ENCODE results near the gene RASGRF1.
A peak's percentile ranks its signal among the peaks of the same experiment; 100 is the strongest.

RASGRF1 gene

DNA sequence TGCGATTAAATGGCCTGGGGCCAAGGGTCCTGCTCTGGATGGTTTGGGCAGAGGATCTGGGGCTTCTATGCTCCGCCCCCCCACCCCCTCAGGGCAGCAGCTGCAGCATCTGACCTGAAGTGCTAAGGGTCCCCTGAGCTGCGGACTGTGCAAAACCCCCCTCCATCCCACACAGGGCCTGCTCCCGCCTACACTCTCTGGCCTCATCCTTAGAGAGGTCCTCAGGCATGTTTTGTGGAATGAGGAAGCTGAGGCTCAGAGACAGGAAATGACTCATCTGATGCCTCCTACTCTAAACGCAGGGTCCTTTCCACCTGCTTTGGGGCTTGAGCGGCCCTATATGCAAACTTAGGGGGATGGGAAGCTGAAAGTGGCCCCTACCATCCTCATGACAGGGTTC, 86.2 kb downstream of the RASGRF1 start:
- peak overlapping the region; percentile 60 for H3K4me3 ChIP-seq (ENCODE audit: low read depth, low read length)
- TF ChIP-seq POLR2A (IDR thresholded peaks at IDR 0.05; ENCODE audit: extremely low read depth, insufficient read length) (peak; percentile 27), MYC (IDR thresholded peaks at IDR 0.05; ENCODE audit: low read depth, low read length) (peak; percentile 71)
- TF ChIP-seq, protein P1, sequence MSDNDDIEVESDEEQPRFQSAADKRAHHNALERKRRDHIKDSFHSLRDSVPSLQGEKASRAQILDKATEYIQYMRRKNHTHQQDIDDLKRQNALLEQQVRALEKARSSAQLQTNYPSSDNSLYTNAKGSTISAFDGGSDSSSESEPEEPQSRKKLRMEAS (IDR thresholded peaks at IDR 0.05; ENCODE audit: low read depth, low read length), result peak; percentile 55
- TF ChIP-seq, protein P2, sequence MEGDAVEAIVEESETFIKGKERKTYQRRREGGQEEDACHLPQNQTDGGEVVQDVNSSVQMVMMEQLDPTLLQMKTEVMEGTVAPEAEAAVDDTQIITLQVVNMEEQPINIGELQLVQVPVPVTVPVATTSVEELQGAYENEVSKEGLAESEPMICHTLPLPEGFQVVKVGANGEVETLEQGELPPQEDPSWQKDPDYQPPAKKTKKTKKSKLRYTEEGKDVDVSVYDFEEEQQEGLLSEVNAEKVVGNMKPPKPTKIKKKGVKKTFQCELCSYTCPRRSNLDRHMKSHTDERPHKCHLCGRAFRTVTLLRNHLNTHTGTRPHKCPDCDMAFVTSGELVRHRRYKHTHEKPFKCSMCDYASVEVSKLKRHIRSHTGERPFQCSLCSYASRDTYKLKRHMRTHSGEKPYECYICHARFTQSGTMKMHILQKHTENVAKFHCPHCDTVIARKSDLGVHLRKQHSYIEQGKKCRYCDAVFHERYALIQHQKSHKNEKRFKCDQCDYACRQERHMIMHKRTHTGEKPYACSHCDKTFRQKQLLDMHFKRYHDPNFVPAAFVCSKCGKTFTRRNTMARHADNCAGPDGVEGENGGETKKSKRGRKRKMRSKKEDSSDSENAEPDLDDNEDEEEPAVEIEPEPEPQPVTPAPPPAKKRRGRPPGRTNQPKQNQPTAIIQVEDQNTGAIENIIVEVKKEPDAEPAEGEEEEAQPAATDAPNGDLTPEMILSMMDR (IDR thresholded peaks at IDR 0.05; ENCODE audit: low read depth, low read length), result no peak
- peak; percentile 97 for DNase-seq (ENCODE audit: low read depth)

DNA sequence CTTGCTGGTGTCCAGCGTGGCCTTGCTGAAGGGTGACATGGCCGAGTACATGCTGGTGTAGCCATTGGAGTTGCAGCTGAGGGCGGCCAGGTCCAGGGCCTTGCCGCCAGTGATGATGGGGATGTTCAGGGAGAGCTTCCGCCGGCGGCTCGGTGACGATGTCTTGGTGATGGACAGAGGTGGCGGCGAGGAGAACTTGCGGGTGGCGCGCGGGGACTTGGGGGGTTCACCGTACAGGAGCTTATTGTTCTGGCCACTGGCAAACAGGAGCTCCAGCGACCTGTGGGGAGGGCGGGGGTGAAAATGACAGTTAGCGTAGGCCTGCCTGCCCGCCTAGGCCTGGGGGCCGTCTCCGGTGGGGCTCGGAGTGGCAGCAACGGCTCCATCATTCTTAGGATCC, 86.7 kb downstream of the RASGRF1 start:
- peak overlapping the region; percentile 60 for H3K4me3 ChIP-seq (ENCODE audit: low read depth, low read length)
- no peak for DNase-seq (ENCODE audit: low read depth)
- TF ChIP-seq MYC (IDR thresholded peaks at IDR 0.05; ENCODE audit: low read depth, low read length), result no peak
- TF ChIP-seq, protein P2 (IDR thresholded peaks at IDR 0.05; ENCODE audit: low read depth, low read length), result no peak
- no peak for TF ChIP-seq POLR2A (IDR thresholded peaks at IDR 0.05; ENCODE audit: extremely low read depth, insufficient read length)
- TF ChIP-seq, protein P1 (IDR thresholded peaks at IDR 0.05; ENCODE audit: low read depth, low read length), result no peak

DNA sequence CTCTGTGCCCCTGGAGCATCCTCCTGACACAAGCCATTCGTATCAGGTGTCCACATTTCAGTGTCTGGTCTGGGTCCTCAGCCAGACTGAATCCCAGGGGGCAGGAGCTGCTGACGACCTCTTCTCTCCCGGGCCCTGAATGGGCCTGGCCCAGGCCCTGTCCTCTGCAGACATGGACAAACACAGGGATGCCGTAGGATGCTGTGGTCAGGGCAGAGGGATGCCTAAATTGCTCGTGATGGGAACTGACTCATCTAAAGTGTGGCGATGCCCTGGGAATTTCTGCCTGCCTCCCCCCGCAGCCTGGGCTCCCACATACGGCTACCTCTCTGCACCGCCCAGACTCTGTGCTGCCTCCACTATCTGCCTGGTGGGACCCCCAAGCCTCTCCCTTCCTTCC, 87.3 kb downstream of the RASGRF1 start:
- H3K4me3 ChIP-seq (ENCODE audit: low read depth, low read length), result peak overlapping the region; percentile 60
- DNase-seq (ENCODE audit: low read depth), result no peak
- TF ChIP-seq, protein P2 (IDR thresholded peaks at IDR 0.05; ENCODE audit: low read depth, low read length), result no peak
- no peak for TF ChIP-seq POLR2A (IDR thresholded peaks at IDR 0.05; ENCODE audit: extremely low read depth, insufficient read length)
- TF ChIP-seq, protein P1 (IDR thresholded peaks at IDR 0.05; ENCODE audit: low read depth, low read length), result no peak
- TF ChIP-seq MYC (IDR thresholded peaks at IDR 0.05; ENCODE audit: low read depth, low read length), result no peak

DNA sequence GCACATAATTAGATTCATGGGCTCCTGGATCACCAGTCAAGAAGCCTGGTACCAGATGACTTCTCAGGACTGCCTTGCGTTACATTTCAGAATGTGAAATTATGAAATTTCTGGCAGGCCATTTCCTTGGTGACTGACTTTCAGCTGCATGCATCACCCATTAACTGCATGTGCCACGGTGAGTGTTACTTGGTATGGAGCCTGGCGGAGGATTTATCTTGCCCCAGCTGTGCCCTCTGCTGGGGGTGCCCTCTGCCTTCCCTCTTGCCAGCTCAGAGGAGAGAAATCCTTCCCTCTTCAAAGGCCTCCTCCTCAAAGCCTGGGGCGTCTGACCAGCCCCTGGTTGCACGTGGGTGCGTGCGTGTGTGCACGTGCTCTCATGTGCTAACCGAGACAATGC, 88.0 kb downstream of the RASGRF1 start:
- TF ChIP-seq MYC (IDR thresholded peaks at IDR 0.05; ENCODE audit: low read depth, low read length), result peak; percentile 32; the same call in 1 of the 2 replicates
- TF ChIP-seq, protein P2 (IDR thresholded peaks at IDR 0.05; ENCODE audit: low read depth, low read length), result peak; percentile 11
- TF ChIP-seq POLR2A (IDR thresholded peaks at IDR 0.05; ENCODE audit: extremely low read depth, insufficient read length), result no peak
- TF ChIP-seq, protein P1 (IDR thresholded peaks at IDR 0.05; ENCODE audit: low read depth, low read length), result peak; percentile 48; the same call in 1 of the 2 replicates
- peak overlapping the region; percentile 60 for H3K4me3 ChIP-seq (ENCODE audit: low read depth, low read length)
- peak; percentile 56 for DNase-seq (ENCODE audit: low read depth)

DNA sequence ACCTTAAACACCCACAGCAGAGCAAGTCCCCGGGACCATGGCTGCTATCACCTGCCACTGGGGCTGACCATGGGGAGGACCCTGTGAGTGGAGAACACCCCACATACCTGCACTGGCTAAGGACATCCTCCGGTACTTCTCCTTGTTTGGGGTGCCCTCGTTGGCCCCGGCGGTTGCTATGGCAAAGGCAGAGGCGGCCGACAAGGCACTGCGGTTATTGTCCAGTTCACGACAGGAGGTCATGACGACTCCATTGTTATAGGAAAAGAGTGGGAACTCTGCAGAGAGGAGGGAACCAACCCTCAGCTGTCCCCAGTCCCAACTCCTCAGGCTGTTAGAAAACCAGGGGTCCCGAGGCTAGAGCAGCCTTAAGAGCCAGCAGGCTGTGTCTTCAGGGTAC, 90.9 kb downstream of the RASGRF1 start:
- no peak overlapping the region for H3K4me3 ChIP-seq (ENCODE audit: low read depth, low read length)
- DNase-seq (ENCODE audit: low read depth), result no peak
- TF ChIP-seq, protein P2 (IDR thresholded peaks at IDR 0.05; ENCODE audit: low read depth, low read length), result no peak
- no peak for TF ChIP-seq MYC (IDR thresholded peaks at IDR 0.05; ENCODE audit: low read depth, low read length)
- no peak for TF ChIP-seq POLR2A (IDR thresholded peaks at IDR 0.05; ENCODE audit: extremely low read depth, insufficient read length)
- TF ChIP-seq, protein P1 (IDR thresholded peaks at IDR 0.05; ENCODE audit: low read depth, low read length), result no peak

All from NB4 (cell line).